BJ (cell line): ENCODE data around the gene EMD. TPM values are rescaled to one million over a fixed set of nuclear protein-coding genes. Genes with fewer than 3 reads are reported as not detected.

Source experiments
- CTCF ChIA-PET: fragments of 350-600 bp; formaldehyde crosslinking; extraction: SDS; loops from one replicate; lab custom pipeline; 2021; ENCODE audit warnings: antibody characterized with exemption, inconsistent platforms; lab: Yijun Ruan, JAX
- POLR2A ChIA-PET: fragments of 300-600 bp; sonication (Branson Sonifier 250); formaldehyde crosslinking; extraction: SDS; loops from one replicate; lab custom pipeline; 2021; ENCODE audit warnings: antibody characterized with exemption; lab: Charles Lee
- DNase-seq: peaks from one replicate; pipeline ENCODE4 v3.0.0-alpha.2; 2011; ENCODE audit warnings: low read depth
- H3K27me3 ChIP-seq: 2 replicates; pipeline ENCODE4 v1.6.0; 2011; ENCODE audit warnings: low read length; ENCODE audit not compliant: control insufficient read depth, insufficient read depth
- H3K36me3 ChIP-seq: 2 replicates; pipeline ENCODE4 v1.5.1; 2011; ENCODE audit warnings: low read length; ENCODE audit not compliant: control insufficient read depth, insufficient read depth
- H3K4me3 ChIP-seq: 2 replicates; pipeline ENCODE4 v1.5.1; 2011; ENCODE audit warnings: low read depth, mild to moderate bottlenecking, control low read depth, low read length
- CTCF ChIP-seq: IDR thresholded peaks from 2 replicates; pipeline ENCODE4 v1.5.1; 2011; ENCODE audit warnings: low read depth, mild to moderate bottlenecking, control low read depth, inconsistent platforms, low read length, moderate library complexity; ENCODE audit not compliant: insufficient read depth
- polyA plus RNA-seq: library from polyadenylated mRNA; depleted of rRNA; stranded (reverse); fragments of >200 nt; gene quantifications from 2 replicates; pipeline ENCODE4 v1.2.3, GENCODE V29; 2011

The EMD gene
- polyA plus RNA-seq, 1 experiment, result 71.0 TPM

- ChIA-PET POLR2A (no interaction called here), CTCF (no interaction called here)
- no peaks in the 10 kb centered on the region for H3K27me3 ChIP-seq
- TF ChIP-seq CTCF, result no peak
- H3K36me3 ChIP-seq, result peaks cover 66% of the 10 kb centered on the region
- no peak for DNase-seq
- no peak overlapping the region for H3K4me3 ChIP-seq
Measured at GRCh38 chrX:154352466-154352865, 26.6 kb upstream of the EMD start.

GRCh38 chrX:154353172-154353843 lies 25.8 kb upstream of the EMD start:
- no peak for TF ChIP-seq CTCF
- H3K4me3 ChIP-seq, result no peak overlapping the region
- H3K36me3 ChIP-seq, result peaks cover 71% of the 10 kb centered on the region
- ChIA-PET POLR2A (no interaction called here), CTCF (no interaction called here)
- DNase-seq, result no peak
- no peaks in the 10 kb centered on the region for H3K27me3 ChIP-seq

- H3K4me3 ChIP-seq, result no peak overlapping the region
- no peak for DNase-seq
- H3K27me3 ChIP-seq, result no peaks in the 10 kb centered on the region
- TF ChIP-seq CTCF, result no peak
- H3K36me3 ChIP-seq, result peaks cover 75% of the 10 kb centered on the region
- ChIA-PET POLR2A (no interaction called here), CTCF (no interaction called here)
Measured at GRCh38 chrX:154354013-154354412, 25.1 kb upstream of the EMD start.

- DNase-seq, result no peak
Measured at GRCh38 chrX:154354516-154354915, 24.6 kb upstream of the EMD start.

More at GRCh38 chrX:154354516-154354915, 24.6 kb upstream of the EMD start:
- no peak for TF ChIP-seq CTCF
- Histone ChIP-seq H3K27me3 (no peaks in the 10 kb centered on the region), H3K4me3 (no peak overlapping the region), H3K36me3 (peaks cover 75% of the 10 kb centered on the region)
- POLR2A ChIA-PET, result no interaction called here
- CTCF ChIA-PET, result interaction anchor here (1.1 kb wide), 1 partner anchor 12 kb away, joined by 3 read pairs; no protein-coding TSS in a partner anchor
